Osteocyte (in vitro differentiated cells): ENCODE measurements around the gene PIK3AP1. TPM values are rescaled to one million over a fixed set of nuclear protein-coding genes. Genes with fewer than 3 reads are reported as not detected.
A peak's percentile ranks its signal among the peaks of the same experiment; 100 is the strongest.

ENCODE experiments used
- DNase-seq: peaks from one replicate; pipeline ENCODE4 v3.0.0; 2021; ENCODE audit warnings: mixed read lengths; ENCODE audit not compliant: unreplicated experiment; ENCODE audit errors: extremely low spot score
- H3K27ac Mint-ChIP-seq: one replicate; pipeline ENCODE4 v1.8.0; 2021; ENCODE audit warnings: mild to moderate bottlenecking, mixed read lengths; ENCODE audit not compliant: unreplicated experiment
- H3K27me3 Mint-ChIP-seq: one replicate; pipeline ENCODE4 v1.8.0; 2021; ENCODE audit warnings: mixed read lengths; ENCODE audit not compliant: unreplicated experiment
- H3K36me3 Mint-ChIP-seq: one replicate; pipeline ENCODE4 v1.8.0; 2021; ENCODE audit warnings: mixed read lengths; ENCODE audit not compliant: unreplicated experiment
- H3K4me1 Mint-ChIP-seq: one replicate; pipeline ENCODE4 v1.8.0; 2021; ENCODE audit warnings: mixed read lengths; ENCODE audit not compliant: unreplicated experiment
- H3K4me3 Mint-ChIP-seq: one replicate; pipeline ENCODE4 v1.8.0; 2021; ENCODE audit warnings: mild to moderate bottlenecking, moderate library complexity, mixed read lengths; ENCODE audit not compliant: unreplicated experiment
- H3K9me3 Mint-ChIP-seq: one replicate; pipeline ENCODE4 v1.8.0; 2021; ENCODE audit warnings: mixed read lengths; ENCODE audit not compliant: unreplicated experiment
- CTCF ChIP-seq: fragments of 200-600 bp; sonication (generic); IDR thresholded peaks from 2 replicates; pipeline ENCODE4 v1.5.0; 2021; ENCODE audit warnings: antibody characterized with exemption, mild to moderate bottlenecking, moderate library complexity
- total RNA-seq: library from RNA; stranded (reverse); gene quantifications from 2 replicates; pipeline ENCODE4 v1.2.1, GENCODE V29; 2021

PIK3AP1 gene
- total RNA-seq, 1 donor from 2014 or later: 0.19 TPM

GRCh38 chr10:96719850-96720421 is 378 bp downstream of the PIK3AP1 start:
- Mint-ChIP-seq H3K36me3 (no peaks in the 10 kb centered on the region), H3K9me3 (peaks cover 4% of the 10 kb centered on the region), H3K27me3 (peaks cover 34% of the 10 kb centered on the region), H3K4me3 (peak overlapping the region; percentile 72), H3K27ac (no peak overlapping the region), H3K4me1 (peaks cover 8% of the 10 kb centered on the region)
- TF ChIP-seq CTCF: peak; percentile 23
- DNase-seq: no peak

GRCh38 chr10:96719200-96719599 is 1.1 kb downstream of the PIK3AP1 start:
- TF ChIP-seq CTCF: no peak
- H3K9me3 Mint-ChIP-seq: peaks cover 4% of the 10 kb centered on the region
- no peak overlapping the region for H3K4me3 Mint-ChIP-seq
- H3K36me3 Mint-ChIP-seq: no peaks in the 10 kb centered on the region
- H3K27me3 Mint-ChIP-seq: peaks cover 34% of the 10 kb centered on the region
- H3K27ac Mint-ChIP-seq: no peak overlapping the region
- DNase-seq: no peak
- H3K4me1 Mint-ChIP-seq: peaks cover 8% of the 10 kb centered on the region

GRCh38 chr10:96718304-96718990 is 1.9 kb downstream of the PIK3AP1 start:
- no peak overlapping the region for H3K27ac Mint-ChIP-seq
- H3K4me1 Mint-ChIP-seq: peaks cover 8% of the 10 kb centered on the region
- H3K9me3 Mint-ChIP-seq: peaks cover 4% of the 10 kb centered on the region
- peaks cover 34% of the 10 kb centered on the region for H3K27me3 Mint-ChIP-seq
- H3K4me3 Mint-ChIP-seq: no peak overlapping the region
- H3K36me3 Mint-ChIP-seq: no peaks in the 10 kb centered on the region
- TF ChIP-seq CTCF: no peak
- DNase-seq: no peak

- Mint-ChIP-seq H3K9me3 (no peaks in the 10 kb centered on the region), H3K27ac (no peak overlapping the region), H3K27me3 (peaks cover 26% of the 10 kb centered on the region), H3K4me1 (peaks cover 8% of the 10 kb centered on the region), H3K4me3 (no peak overlapping the region), H3K36me3 (no peaks in the 10 kb centered on the region)
- no peak for DNase-seq
- TF ChIP-seq CTCF: no peak
Observed at GRCh38 chr10:96716390-96716789, 3.9 kb downstream of the PIK3AP1 start.

GRCh38 chr10:96714746-96715255 is 5.5 kb downstream of the PIK3AP1 start:
- no peaks in the 10 kb centered on the region for H3K36me3 Mint-ChIP-seq
- no peak for DNase-seq
- peaks cover 14% of the 10 kb centered on the region for H3K27me3 Mint-ChIP-seq
- H3K4me1 Mint-ChIP-seq: peaks cover 1% of the 10 kb centered on the region
- TF ChIP-seq CTCF: no peak
- no peaks in the 10 kb centered on the region for H3K9me3 Mint-ChIP-seq
- H3K4me3 Mint-ChIP-seq: no peak overlapping the region
- no peak overlapping the region for H3K27ac Mint-ChIP-seq
